ENCODE measurements around the gene HOXC11. TPM values are rescaled to one million over a fixed set of nuclear protein-coding genes. Genes with fewer than 3 reads are reported as not detected.

The HOXC11 gene
- total RNA-seq, 4 donors from 2014 or later: not detected

DNA sequence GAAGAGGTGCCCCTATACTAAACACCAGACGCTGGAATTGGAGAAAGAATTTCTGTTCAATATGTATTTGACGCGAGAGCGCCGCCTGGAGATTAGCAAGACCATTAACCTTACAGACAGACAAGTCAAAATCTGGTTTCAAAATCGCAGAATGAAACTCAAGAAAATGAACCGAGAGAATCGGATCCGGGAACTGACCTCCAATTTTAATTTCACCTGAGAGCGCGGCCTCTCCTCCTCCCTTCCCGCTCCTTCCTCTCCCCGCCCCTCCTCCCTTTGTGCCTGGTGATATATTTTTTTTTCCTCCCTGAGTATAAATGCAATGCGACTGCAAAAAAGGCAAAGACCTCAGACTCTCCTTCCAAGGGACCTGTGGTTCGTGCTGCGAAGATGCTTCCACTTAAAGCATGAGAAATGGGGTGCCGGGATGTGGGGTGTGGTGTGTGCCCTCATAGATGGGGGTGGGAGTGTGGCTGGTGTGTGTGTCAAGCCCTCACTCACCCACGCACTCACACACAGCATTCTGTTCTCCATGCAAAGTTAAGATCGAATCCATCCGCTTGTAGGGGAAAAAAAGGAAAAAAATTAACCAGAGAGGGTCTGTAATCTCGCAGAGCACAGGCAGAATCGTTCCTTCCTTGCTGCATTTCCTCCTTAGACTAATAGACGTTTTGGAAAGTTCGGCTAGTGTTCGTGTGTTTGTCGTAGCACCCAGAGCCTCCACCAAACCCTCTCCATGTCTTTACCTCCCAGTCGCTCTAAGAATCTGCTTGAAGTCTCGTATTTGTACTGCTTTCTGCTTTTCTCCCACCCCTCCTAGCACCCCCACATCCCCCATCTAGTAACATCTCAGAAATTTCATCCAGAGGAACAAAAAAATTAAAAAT lies 16.5 kb downstream of the HOXC11 start:
- 3 to 8% methylated on average over 24 to 28 of the region's 28 CpGs for WGBS, 2 donors (ENCODE audit: low coverage in 1 of 2)
- TF ChIP-seq POLR2AphosphoS5 (IDR thresholded peaks at IDR 0.05): no peak
- TF ChIP-seq, protein P1, sequence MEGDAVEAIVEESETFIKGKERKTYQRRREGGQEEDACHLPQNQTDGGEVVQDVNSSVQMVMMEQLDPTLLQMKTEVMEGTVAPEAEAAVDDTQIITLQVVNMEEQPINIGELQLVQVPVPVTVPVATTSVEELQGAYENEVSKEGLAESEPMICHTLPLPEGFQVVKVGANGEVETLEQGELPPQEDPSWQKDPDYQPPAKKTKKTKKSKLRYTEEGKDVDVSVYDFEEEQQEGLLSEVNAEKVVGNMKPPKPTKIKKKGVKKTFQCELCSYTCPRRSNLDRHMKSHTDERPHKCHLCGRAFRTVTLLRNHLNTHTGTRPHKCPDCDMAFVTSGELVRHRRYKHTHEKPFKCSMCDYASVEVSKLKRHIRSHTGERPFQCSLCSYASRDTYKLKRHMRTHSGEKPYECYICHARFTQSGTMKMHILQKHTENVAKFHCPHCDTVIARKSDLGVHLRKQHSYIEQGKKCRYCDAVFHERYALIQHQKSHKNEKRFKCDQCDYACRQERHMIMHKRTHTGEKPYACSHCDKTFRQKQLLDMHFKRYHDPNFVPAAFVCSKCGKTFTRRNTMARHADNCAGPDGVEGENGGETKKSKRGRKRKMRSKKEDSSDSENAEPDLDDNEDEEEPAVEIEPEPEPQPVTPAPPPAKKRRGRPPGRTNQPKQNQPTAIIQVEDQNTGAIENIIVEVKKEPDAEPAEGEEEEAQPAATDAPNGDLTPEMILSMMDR (IDR thresholded peaks at IDR 0.05): peak in 4 of 5 experiments; percentile 24 to 26 (median 25)
- in situ Hi-C loops (cut with MboI; ENCODE audit: low pct_ligation_motif_present in 1 of 4, low pct_unique_long_range_greater_than_20kb in 1 of 4, low sequenced_read_pairs in 3 of 4): loop anchor here in 1 of 4 donors (25.0 kb wide), 1 partner anchor 202 kb away; no protein-coding TSS in a partner anchor
- Histone ChIP-seq H3K4me1 (peaks cover 10 to 28% (median 19%) of the 10 kb centered on the region in 4 donors), H3K27ac (no peak overlapping the region), H3K9me3 (no peaks in the 10 kb centered on the region), H3K36me3 (no peaks in the 10 kb centered on the region), H3K4me3 (no peak overlapping the region), H3K27me3 (peaks cover 100% of the 10 kb centered on the region)
- no peak for DNase-seq
- intact Hi-C loops (cut with DNase I; ENCODE audit: low total_unique reads): no loop called here

- Histone ChIP-seq H3K4me1 (peaks cover 18 to 29% (median 24%) of the 10 kb centered on the region in 4 donors), H3K4me3 (no peak overlapping the region), H3K9me3 (no peaks in the 10 kb centered on the region), H3K27me3 (peaks cover 100% of the 10 kb centered on the region), H3K36me3 (no peaks in the 10 kb centered on the region), H3K27ac (no peak overlapping the region)
- no peak for DNase-seq
- intact Hi-C loops (cut with DNase I; ENCODE audit: low total_unique reads): no loop called here
- 4 to 17% methylated on average over 6 to 26 of the region's 27 CpGs for WGBS, 2 donors (ENCODE audit: low coverage in 1 of 2)
- in situ Hi-C loops (cut with MboI; ENCODE audit: low pct_ligation_motif_present in 1 of 4, low pct_unique_long_range_greater_than_20kb in 1 of 4, low sequenced_read_pairs in 3 of 4): loop anchor here in 1 of 4 donors (25.0 kb wide), 1 partner anchor 203 kb away; no protein-coding TSS in a partner anchor
- TF ChIP-seq POLR2AphosphoS5 (IDR thresholded peaks at IDR 0.05) (no peak), POLR2A (IDR thresholded peaks at IDR 0.05) (no peak), EP300 (IDR thresholded peaks at IDR 0.05; ENCODE audit: low read depth) (no peak)
- TF ChIP-seq, protein P1 (IDR thresholded peaks at IDR 0.05): no peak
These were observed 17.6 kb downstream of the HOXC11 start for GRCh38 chr12:53990311-53991076.

- H3K36me3 ChIP-seq: no peaks in the 10 kb centered on the region
- H3K27ac ChIP-seq: no peak overlapping the region
- no peak overlapping the region for H3K4me3 ChIP-seq
- H3K4me1 ChIP-seq: peaks cover 16 to 29% (median 25%) of the 10 kb centered on the region in 4 donors
- intact Hi-C loops (cut with DNase I; ENCODE audit: low total_unique reads): no loop called here
- no peak for DNase-seq
- H3K9me3 ChIP-seq: no peaks in the 10 kb centered on the region
- TF ChIP-seq EP300 (IDR thresholded peaks at IDR 0.05; ENCODE audit: low read depth): no peak
- TF ChIP-seq, protein P1 (IDR thresholded peaks at IDR 0.05): no peak
- no peak for TF ChIP-seq POLR2AphosphoS5 (IDR thresholded peaks at IDR 0.05)
- no peak for TF ChIP-seq POLR2A (IDR thresholded peaks at IDR 0.05)
- H3K27me3 ChIP-seq: peaks cover 100% of the 10 kb centered on the region
- in situ Hi-C loops (cut with MboI; ENCODE audit: low pct_ligation_motif_present in 1 of 4, low pct_unique_long_range_greater_than_20kb in 1 of 4, low sequenced_read_pairs in 3 of 4): loop anchor here in 1 of 4 donors (25.0 kb wide), 1 partner anchor 204 kb away; no protein-coding TSS in a partner anchor
- 12% methylated on average over 8 of the region's 8 CpGs; no CpG with 5 or more reads in 1 of the 2 donors for WGBS, 2 donors (ENCODE audit: low coverage in 1 of 2)
These were observed 18.1 kb downstream of the HOXC11 start for GRCh38 chr12:53991077-53991460.

DNA sequence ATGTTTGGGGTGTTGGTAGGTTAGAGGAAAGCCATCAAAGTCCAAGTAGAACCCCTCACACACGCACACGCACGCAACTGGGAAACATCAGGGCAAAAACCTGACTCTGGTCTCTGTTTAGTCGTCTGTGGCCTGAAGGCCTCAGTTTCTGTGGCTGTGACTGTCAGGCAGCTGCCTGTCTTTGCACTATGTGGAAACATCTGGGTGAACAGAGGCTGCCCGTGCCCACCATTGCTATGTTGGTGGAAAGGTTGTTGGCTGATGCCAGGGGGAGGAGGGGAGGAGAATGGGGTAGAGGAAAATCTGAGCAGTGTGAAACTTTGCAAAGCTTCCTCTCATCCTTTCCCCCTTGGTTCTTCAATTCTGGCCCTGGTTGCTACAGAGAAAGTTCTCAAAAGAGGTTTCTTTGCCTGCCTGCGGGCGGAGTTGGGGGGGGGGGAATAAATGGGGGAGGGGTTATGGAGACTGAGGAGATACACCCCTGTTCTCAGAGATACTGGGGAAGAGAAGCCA lies 19.5 kb downstream of the HOXC11 start:
- H3K9me3 ChIP-seq: no peaks in the 10 kb centered on the region
- DNase-seq: no peak
- WGBS, 2 donors (ENCODE audit: low coverage in 1 of 2): 59 to 70% methylated on average over 6 to 7 of the region's 7 CpGs

More for the DNA sequence above, 19.5 kb downstream of the HOXC11 start:
- Histone ChIP-seq H3K27ac (no peak overlapping the region), H3K36me3 (no peaks in the 10 kb centered on the region), H3K4me1 (peaks cover 16 to 31% (median 23%) of the 10 kb centered on the region in 4 donors), H3K27me3 (peaks cover 100% of the 10 kb centered on the region), H3K4me3 (no peak overlapping the region)
- TF ChIP-seq, protein P1 (IDR thresholded peaks at IDR 0.05): no peak
- TF ChIP-seq POLR2A (IDR thresholded peaks at IDR 0.05) (no peak), POLR2AphosphoS5 (IDR thresholded peaks at IDR 0.05) (no peak)
- intact Hi-C loops (cut with DNase I; ENCODE audit: low total_unique reads): no loop called here
- in situ Hi-C loops (cut with MboI; ENCODE audit: low pct_ligation_motif_present in 1 of 4, low pct_unique_long_range_greater_than_20kb in 1 of 4, low sequenced_read_pairs in 3 of 4): loop anchor here in 1 of 4 donors (25.0 kb wide), 1 partner anchor 205 kb away; no protein-coding TSS in a partner anchor

All from transverse colon (tissue), 4 donors.